Hematopoietic multipotent progenitor cell (in vitro differentiated cells): ENCODE measurements around the gene USP17L11. TPM values are rescaled to one million over a fixed set of nuclear protein-coding genes. Genes with fewer than 3 reads are reported as not detected.
"Not testable (repeated sequence)": the region's sequence is repeated elsewhere in the genome, so short reads cannot be mapped to it uniquely, and the experiment has no call there.

ENCODE experiments used
- DNase-seq, 3 donors: peaks; one replicate each; pipeline ENCODE4 v3.0.0-alpha.2; 2011 to 2015; ENCODE audit warnings: low read depth in 2 of 3, low spot score in 2 of 3
- total RNA-seq: library from RNA; depleted of rRNA; stranded (reverse); fragments of >200 nt; gene quantifications from one replicate; pipeline ENCODE4 v1.2.3, GENCODE V29; 2012

Gene USP17L11
- total RNA-seq: not detected

GRCh38 chr4:9215105-9215504 lies at the start of gene USP17L11:
Gene USP17L11, plus strand, starts transcription at chr4:9215405. Its CDS starts 0 bp downstream, at chr4:9215405.
- not testable (repeated sequence) for DNase-seq

GRCh38 chr4:9165990-9166389 lies 49.2 kb upstream of the USP17L11 start:
- not testable (repeated sequence) for DNase-seq

GRCh38 chr4:9169791-9170459 lies 45.3 kb upstream of the USP17L11 start, which contains the start of gene FAM90A26:
Gene FAM90A26, plus strand, starts transcription at chr4:9170409. Its CDS starts 2,764 bp downstream, at chr4:9173173.
- DNase-seq: not testable (repeated sequence)

- not testable (repeated sequence) for DNase-seq
These were observed 4.8 kb upstream of the USP17L11 start, which contains the start of gene USP17L10 for GRCh38 chr4:9210357-9210756. Gene USP17L10, plus strand, starts transcription at chr4:9210657. Its CDS starts 0 bp downstream, at chr4:9210657.

GRCh38 chr4:9214701-9215100 lies 504 bp upstream of the USP17L11 start:
- not testable (repeated sequence) for DNase-seq

GRCh38 chr4:9219852-9220251 lies 4.6 kb downstream of the USP17L11 start, which contains the start of gene USP17L12:
Gene USP17L12, plus strand, starts transcription at chr4:9220152. Its CDS starts 0 bp downstream, at chr4:9220152.
- not testable (repeated sequence) for DNase-seq

GRCh38 chr4:9224596-9224995 lies 9.4 kb downstream of the USP17L11 start, which contains the start of gene USP17L13:
Gene USP17L13, plus strand, starts transcription at chr4:9224896. Its CDS starts 0 bp downstream, at chr4:9224896.
- not testable (repeated sequence) for DNase-seq

- DNase-seq: not testable (repeated sequence)
These were observed 15.0 kb downstream of the USP17L11 start for GRCh38 chr4:9230249-9230648.

GRCh38 chr4:9234085-9234484 lies 18.9 kb downstream of the USP17L11 start, which contains the start of gene USP17L15:
Gene USP17L15, plus strand, starts transcription at chr4:9234385. Its CDS starts 0 bp downstream, at chr4:9234385.
- DNase-seq: not testable (repeated sequence)

GRCh38 chr4:9238461-9238860 lies 23.3 kb downstream of the USP17L11 start:
- DNase-seq: not testable (repeated sequence)

GRCh38 chr4:9243579-9243978 lies 28.4 kb downstream of the USP17L11 start, which contains the start of gene USP17L17:
Gene USP17L17, plus strand, starts transcription at chr4:9243879. Its CDS starts 0 bp downstream, at chr4:9243879.
- DNase-seq: not testable (repeated sequence)

- peak in 1 of 3 donors; percentile 0 for DNase-seq
These were observed 32.9 kb downstream of the USP17L11 start, which contains the start of gene USP17L18 for GRCh38 chr4:9247953-9248680. Gene USP17L18, plus strand, starts transcription at chr4:9248630. Its CDS starts 0 bp downstream, at chr4:9248630.

GRCh38 chr4:9253078-9253477 lies 37.9 kb downstream of the USP17L11 start, which contains the start of gene USP17L19:
Gene USP17L19, plus strand, starts transcription at chr4:9253378. Its CDS starts 0 bp downstream, at chr4:9253378.
- DNase-seq: not testable (repeated sequence)

- DNase-seq: not testable (repeated sequence)
These were observed 42.6 kb downstream of the USP17L11 start, which contains the start of gene USP17L20 for GRCh38 chr4:9257824-9258223. Gene USP17L20, plus strand, starts transcription at chr4:9258124. Its CDS starts 0 bp downstream, at chr4:9258124.

GRCh38 chr4:9262572-9262971 lies 47.4 kb downstream of the USP17L11 start, which contains the start of gene USP17L21:
Gene USP17L21, plus strand, starts transcription at chr4:9262872. Its CDS starts 0 bp downstream, at chr4:9262872.
- not testable (repeated sequence) for DNase-seq

Other genes starting within 250 kb of the USP17L11 start
- not detected for gene FAM90A26, start 45.0 kb upstream of the USP17L11 start, total RNA-seq
- gene USP17L10, start 4.7 kb upstream of the USP17L11 start, total RNA-seq: not detected
- gene USP17L12, start 4.7 kb downstream of the USP17L11 start, total RNA-seq: not detected
- gene USP17L13, start 9.5 kb downstream of the USP17L11 start, total RNA-seq: not detected
- not detected for gene USP17L15, start 19.0 kb downstream of the USP17L11 start, total RNA-seq
- gene USP17L17, start 28.5 kb downstream of the USP17L11 start, total RNA-seq: not detected
- not detected for gene USP17L18, start 33.2 kb downstream of the USP17L11 start, total RNA-seq
- gene USP17L19, start 38.0 kb downstream of the USP17L11 start, total RNA-seq: not detected
- not detected for gene USP17L20, start 42.7 kb downstream of the USP17L11 start, total RNA-seq
- not detected for gene USP17L21, start 47.5 kb downstream of the USP17L11 start, total RNA-seq
- gene USP17L22, start 52.2 kb downstream of the USP17L11 start, total RNA-seq: under 0.01 TPM
- not detected for gene USP17L24, start 109.8 kb downstream of the USP17L11 start, total RNA-seq
- not detected for gene USP17L25, start 114.5 kb downstream of the USP17L11 start, total RNA-seq
- gene USP17L26, start 119.3 kb downstream of the USP17L11 start, total RNA-seq: not detected
- not detected for gene USP17L5, start 124.0 kb downstream of the USP17L11 start, total RNA-seq
- gene USP17L27, start 128.7 kb downstream of the USP17L11 start, total RNA-seq: not detected
- gene USP17L28, start 133.5 kb downstream of the USP17L11 start, total RNA-seq: not detected
- not detected for gene USP17L29, start 138.2 kb downstream of the USP17L11 start, total RNA-seq
- gene USP17L30, start 147.7 kb downstream of the USP17L11 start, total RNA-seq: not detected
- not detected for gene DEFB131A, start 229.0 kb downstream of the USP17L11 start, total RNA-seq